ENCODE measurements around the gene PKNOX2.

The PKNOX2 gene

DNA sequence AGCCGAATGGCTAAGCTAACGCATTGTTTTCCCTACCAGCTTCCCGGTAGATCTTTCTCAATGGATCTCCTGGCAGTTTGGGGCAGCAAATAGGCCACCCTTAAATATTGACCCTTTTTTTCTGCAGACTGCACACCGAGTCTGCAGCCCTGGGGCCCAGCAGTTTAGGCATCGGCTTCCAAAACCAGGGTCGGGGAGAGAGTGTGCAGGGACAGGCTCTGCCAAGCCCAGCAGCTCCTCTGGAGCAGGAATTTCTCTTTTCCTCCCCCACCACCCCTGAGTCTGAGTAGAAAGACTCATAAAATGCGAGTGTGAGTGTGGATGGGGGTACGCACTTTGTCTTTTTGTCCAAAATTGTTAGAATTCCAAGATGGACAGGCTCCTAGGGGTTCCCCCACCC lies 218.3 kb downstream of the PKNOX2 start:
- DNase-seq (ENCODE audit: low spot score), result no peak

DNA sequence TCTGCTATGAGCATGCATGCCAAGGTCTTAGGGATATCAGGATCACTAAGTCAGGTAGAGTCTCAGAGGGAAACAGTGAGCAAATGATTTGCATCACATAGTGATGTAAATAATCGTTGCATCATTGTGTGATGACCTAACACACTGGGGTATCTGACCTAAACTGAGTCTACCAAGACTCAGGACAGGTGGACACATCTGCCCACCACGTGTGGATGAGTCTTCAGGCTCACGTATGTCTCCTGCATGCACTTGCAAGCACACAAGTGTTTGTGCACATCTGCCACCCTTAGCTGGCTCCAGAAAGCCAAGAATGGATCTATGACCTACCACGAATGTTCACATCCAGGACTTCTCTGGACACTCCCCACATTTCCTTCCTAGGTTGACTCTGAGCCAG lies 220.3 kb downstream of the PKNOX2 start:
- DNase-seq (ENCODE audit: low spot score), result no peak

DNA sequence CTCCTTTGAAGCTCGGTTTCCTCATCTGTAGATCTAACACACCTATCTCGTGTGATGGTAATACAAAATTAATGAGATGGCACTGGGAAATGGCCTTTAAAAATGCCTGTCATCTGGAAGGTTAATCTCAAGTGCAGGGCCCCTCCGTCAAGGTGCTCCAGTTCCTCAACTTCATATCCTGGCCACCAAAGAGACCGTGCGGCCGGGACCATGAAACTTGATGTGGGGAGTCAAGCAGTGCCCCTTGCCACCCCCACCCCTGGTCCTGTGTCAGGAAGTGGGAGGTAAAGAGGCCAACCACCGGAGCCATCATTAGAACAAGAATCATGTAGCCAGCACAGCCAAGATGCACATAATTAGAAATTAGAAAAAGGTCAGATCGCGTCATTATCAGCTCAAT lies 223.3 kb downstream of the PKNOX2 start:
- no peak for DNase-seq (ENCODE audit: low spot score)

DNA sequence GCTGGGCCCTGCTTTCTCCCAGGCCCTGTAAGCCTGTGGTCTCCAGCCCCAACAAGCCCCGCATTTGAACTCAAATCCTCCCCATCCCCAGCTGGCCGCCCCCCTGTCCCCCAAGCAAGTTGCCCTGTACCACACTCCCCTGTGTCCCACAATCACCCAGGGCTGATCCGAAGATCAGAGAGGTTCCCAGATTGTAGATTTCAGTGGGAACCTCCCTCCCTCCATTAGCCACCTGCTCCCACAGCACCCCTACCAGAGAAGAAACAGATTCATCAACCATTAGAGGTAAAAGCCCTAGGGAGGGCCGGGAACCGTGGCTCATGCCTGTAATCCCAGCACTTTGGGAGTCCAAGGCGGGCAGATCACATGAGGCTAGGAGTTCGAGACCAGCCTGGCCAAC lies 224.1 kb downstream of the PKNOX2 start:
- no peak for DNase-seq (ENCODE audit: low spot score)

DNA sequence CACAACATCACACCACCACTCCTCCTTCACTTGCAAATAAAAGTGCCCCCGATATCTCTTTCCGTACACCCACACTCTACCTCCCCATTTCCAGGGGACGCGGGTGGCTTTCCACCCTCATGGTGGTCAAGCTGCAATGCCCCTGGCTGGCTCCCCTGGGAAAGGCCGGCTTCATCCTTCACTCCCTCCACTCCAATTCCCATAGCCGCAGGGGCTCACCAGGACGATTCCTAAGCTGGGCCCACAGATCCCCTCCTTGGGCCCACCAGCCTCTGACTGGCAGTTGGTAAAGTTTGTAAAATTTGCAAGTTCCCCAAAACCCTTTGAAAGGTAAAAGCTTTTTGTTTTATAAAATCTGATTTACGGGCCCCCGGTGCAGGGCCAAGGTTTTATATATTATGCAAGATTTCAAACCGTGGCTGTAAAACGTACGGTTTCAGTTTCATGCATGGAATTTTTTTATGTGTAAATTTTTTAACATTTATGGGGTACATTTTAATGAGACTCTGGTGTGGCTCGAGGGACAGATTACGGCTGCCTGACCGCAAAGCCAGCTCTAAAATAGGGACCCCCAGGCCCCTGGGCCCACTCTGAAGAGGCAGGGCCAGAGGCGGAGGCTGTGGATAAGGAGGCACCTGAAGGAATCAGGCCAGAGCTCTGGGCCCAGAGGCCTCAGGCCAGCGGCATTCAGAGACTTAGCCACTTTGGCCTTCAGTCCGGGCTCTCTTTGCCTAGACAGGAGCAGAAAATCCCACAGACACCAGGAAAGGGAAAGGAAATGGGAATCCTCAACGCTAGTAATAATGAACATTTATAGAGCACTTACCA lies 225.0 kb downstream of the PKNOX2 start:
- DNase-seq (ENCODE audit: low spot score), result no peak

DNA sequence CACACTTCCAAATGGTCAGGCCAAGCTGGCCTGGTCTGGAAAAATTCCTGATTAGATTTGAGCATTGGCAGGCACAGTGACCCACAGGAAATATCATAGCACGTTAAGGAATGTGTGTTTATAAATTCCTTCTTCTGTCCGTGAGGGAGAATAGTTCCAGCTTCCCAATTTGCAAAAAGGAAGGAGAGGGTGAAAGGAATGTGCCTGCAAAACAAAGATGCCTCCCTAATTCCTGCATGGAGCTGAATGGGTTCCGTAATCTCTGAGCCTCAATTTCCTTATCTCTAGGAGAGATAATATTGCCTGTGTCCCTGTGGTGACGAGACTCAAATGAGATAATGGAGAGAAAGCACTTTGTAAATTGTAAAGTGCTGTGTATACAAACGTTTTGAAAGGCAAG lies 226.4 kb downstream of the PKNOX2 start:
- DNase-seq (ENCODE audit: low spot score), result no peak

DNA sequence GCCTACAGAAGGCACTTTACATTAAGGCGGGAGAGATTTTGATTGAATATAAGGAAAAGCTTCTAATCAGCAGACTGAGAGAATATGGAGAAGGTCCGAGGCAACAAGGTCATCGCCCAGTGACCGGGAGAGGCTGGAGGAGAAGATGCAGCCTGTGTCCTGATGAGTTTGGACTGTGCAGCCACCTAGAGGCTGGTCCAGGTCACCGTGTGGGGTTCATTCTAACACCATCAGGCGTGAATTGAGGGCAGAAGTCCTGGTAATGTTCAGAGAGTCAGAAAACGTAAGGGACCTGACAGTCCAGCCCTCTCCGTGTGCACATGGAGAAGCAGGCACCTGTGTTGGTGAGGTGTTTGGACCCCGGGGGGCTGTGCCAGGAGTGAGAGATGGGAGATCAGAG lies 228.8 kb downstream of the PKNOX2 start:
- DNase-seq (ENCODE audit: low spot score), result no peak

DNA sequence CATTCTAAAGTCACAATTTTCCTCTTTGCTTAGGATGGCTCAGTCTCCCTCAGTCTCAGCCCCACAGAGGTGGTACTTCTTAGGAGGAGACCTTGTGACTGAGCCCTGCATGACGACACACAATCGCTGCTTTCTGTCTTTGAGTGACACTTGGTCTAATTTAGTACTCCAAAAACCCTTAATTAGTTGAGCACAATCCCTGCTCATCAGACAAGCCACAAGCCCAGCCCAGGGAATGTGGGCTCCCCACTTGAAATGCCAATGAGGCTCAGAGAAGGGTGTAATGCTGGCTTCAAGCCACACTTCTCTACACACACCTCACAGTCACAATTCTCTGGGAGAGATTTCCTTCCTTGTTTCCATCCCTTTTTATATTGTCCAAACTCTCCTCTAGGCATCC lies 229.7 kb downstream of the PKNOX2 start:
- no peak for DNase-seq (ENCODE audit: low spot score)

DNA sequence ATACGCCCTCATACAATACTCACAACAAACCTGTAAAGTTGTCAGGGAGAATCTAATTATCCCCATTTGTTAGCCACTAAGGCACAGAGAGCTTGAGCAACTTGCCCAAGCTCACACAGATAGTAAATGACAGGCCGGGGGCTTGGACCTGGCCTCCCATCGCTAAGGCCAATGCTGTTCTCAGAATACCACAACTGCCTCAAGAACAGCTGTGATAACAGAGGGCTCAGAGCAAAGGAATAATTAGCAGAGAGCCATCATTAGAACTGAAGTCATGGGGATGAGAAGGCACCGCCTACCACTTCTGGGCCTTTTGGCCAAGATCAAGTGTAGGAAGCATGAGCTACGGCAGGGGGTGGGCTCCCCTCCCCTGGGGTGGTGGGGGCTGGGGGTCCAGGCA lies 232.9 kb downstream of the PKNOX2 start:
- DNase-seq (ENCODE audit: low spot score), result no peak

DNA sequence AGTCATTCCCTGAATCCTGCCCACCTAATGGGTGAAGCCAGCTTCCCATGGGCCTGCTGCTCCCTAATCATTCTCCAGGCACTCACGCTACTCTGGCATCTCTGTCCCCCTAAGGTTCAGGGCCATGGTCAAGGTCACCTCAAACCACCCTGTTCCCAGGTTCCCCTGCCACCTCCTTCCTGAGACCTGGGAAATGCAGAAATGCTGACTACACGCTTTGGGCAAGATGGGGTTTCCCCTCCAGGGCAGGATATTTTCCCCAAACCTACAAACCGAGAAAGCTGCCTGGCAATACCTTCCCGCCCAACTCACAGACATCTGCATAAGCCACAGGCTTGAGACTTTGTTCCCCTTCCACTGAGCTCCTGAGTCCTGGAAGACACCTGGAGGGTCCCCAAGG lies 233.9 kb downstream of the PKNOX2 start:
- no peak for DNase-seq (ENCODE audit: low spot score)

DNA sequence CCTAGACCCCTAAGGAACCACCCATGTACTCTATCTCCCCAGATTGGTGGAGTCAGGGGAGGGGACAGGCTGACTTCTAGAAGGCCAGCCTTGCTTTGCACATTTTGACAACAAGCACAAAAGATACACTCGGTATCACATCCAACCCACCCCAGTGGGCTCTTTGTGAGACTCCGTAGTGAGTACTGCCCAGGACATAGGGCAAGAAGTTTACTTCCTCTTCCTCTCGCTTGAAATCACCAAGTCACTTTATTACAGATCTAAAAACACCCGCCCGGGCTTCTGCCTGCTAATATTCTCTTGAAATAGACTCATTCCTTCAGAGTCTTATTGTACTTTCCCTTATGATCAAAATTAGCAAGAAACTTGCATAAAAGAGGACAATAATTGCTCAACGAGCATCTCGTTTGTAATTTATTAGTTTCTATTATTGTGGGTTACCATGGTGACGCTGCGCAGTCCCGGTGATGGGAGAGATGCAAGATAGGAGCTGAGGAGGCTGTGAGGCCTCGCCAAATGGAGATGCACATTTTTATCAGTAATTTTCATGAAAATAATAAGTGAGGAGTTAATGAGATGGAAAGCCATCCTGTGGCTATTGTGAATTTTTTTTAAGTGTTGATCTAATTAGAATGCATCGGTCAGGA lies 234.6 kb downstream of the PKNOX2 start:
- no peak for DNase-seq (ENCODE audit: low spot score)

DNA sequence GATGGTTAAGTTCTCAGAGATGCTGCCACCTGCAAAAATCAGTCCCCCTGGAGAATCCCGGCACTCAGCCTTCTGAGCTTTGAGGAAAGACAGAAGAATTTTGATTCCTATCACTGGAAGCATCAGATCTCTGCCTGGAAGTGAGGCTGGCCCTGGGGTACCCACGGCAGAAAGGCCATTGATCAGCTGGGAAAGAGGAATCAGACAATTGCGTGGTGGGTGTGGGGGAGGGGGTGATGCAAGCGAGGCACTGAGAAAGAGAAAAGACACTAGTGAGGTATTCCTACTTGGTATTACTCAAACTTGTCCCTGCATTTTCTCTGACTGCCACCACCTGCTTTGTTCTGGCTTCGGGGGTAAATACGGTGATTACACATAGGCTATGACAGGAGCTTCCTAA lies 235.4 kb downstream of the PKNOX2 start:
- DNase-seq (ENCODE audit: low spot score), result no peak

DNA sequence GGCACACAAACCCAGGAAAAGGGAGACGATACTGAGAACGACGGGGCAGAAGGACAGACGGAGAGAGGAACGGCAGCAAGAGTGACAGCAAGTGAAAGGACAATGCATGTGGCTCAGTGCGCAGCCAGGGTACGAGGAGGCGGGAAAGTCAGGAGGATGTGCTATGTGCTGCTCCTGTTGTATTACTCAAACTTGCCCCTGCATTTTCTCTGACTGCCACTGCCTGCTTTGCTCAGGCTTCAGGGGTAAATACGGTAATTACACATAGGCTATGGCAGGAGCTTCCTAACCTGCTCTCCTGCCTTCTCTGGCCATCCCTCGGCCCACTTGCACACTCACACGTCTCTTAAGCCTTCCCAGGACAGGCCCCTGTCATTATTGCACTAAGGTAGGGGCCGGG lies 236.7 kb downstream of the PKNOX2 start:
- DNase-seq (ENCODE audit: low spot score), result no peak

DNA sequence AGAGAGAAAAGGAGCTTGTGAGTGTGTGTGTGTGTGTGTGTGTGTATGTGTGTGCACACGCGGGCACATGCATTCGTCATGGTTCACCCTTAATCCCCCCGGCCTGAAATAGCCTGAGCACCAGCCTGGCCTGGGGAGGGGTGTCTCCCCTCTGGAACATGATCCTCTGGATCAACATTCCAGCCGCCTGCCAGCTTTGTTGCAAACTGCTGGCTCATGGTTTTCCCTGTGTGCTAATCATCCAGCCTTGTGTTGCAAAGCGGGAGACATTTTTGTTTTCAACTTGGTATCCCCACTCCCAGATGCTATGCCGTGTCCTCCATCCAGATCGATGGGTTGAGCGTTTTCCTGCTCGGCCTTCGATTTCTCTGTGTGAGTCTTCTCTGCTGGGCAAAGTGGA lies 237.2 kb downstream of the PKNOX2 start:
- DNase-seq (ENCODE audit: low spot score), result no peak

DNA sequence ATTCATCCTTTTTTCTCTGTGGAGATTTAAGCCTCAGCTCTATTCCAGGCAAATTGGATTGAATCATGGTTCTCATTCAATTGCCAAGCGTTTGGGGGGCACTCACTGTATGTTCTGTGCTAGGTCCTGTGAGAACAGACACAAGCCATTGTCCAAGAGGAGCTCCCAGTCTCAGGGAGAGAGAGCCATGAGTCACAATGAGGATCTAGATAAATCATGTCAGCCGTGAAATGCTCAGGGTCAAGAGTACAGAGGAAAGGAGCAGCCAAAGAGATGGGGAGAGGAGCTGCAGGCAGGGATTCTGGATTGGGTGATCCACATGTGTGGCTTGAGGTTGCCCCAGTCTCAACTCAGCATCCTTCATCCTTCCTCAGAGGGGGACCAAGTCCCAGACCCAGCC lies 237.9 kb downstream of the PKNOX2 start:
- no peak for DNase-seq (ENCODE audit: low spot score)

DNA sequence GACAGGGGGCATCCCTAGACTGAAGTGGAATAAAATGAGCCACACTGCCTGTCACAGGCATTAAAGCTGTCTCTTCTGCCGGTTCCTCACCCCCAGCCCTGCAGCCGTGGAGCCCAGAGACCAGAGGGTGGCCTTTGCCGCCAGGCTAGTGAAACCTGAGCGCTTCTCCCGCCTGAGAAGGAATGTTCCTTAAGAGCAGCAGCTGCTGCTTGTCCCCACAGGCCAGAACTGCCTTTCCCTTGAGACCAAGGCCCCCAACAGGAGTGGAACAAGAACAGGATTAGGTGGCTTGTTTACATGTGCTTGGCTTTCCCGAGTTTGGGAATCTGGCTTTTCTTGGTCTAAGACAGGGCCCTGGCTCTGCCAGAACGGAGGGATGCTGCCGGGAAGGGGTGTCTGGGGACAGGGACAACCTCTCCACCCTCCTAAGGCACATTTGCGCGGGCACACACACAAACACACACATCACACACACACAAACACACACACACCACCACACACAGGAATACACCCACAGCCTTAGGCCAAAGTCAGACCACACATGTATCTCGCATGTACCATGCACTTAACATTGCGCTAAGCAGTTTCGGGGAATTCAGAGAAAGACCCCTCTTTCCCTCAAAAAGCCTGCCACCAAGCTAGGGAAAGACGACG lies 239.7 kb downstream of the PKNOX2 start:
- no peak for DNase-seq (ENCODE audit: low spot score)

DNA sequence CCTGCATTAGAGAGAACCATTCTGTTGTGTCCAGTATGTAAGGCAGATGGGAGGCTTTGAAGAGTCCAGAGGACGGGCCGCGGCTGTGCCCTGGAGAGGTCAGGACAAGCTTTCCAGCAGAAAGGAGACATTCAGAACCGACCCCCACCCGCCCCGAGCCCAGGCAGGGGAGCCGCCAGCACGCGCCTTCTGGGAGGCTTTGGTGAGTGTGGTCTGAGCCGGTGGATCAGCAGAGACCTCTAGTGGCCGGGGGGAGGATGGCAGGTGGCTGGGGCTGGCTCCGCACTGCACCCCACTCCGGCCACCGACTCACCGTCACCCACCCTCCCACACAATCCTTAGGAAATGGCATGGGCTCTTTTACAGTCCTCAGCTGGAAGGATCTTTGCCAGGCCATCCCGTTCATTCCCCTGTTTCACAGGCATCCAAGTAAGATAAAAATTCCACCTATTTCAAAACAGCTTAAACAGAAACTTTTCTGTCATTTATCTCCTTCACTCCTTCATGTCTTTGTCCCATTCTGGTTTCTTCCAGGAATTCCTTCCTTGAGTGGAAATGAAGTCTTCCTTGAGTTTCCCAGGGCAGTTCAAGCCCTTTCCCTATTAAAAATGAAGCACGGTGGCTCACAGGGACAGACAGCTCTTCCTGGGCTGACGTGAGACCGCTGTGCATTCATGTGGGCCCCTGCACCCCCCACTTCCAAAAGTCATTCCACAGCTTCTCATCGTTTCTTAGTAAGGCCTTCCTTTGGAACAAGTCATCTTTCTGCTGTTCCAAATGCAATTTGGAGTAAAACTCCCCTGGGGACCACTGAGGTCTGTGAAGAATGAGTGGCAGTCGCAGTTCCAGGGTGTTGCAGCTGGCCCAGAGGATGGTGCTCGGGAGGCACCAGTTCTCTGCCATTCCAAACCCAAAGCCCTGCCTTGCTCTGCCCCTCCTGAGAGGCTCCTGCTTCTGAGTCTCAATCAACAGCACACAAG lies 240.6 kb downstream of the PKNOX2 start:
- DNase-seq (ENCODE audit: low spot score), result peak; percentile 56

DNA sequence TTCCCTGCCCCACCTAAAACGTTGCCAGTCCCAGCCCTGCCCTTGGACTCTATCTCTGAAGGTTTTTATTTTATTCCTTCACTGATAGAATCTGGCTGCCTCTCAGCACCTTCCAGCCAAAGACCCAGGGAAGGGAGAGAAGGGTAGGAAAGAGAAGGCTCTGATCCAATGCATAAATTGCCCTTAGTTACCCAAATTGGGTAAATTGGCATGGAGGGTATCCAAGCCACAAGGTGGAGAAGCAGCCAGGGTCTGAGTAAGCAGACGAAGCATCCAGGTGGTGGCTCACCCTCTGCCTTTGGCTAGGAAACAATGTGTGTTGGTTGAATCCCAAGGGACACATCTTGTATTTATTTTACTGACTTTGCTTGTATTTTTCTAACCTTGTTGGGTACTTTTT lies 242.5 kb downstream of the PKNOX2 start:
- no peak for DNase-seq (ENCODE audit: low spot score)

DNA sequence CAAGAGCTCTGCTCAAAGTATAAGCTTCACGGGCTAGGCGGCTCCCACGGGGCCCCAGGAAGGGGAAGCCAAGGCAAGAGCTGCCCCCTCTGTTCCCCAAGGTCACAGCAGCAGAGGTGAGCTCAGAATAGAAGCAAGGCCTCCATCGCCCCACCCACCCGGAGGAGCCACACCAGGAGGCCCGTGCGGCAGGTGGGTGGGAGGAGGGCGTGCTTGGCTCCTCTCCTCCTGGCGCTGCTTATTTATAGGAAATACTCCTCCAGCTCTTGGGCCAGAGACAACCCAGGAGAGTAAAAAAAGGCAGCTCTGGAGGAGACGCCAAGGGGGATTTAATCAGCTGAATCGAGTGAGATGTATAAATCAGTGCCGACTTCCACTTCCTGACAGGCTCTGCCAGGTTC lies 243.8 kb downstream of the PKNOX2 start:
- DNase-seq (ENCODE audit: low spot score), result no peak

DNA sequence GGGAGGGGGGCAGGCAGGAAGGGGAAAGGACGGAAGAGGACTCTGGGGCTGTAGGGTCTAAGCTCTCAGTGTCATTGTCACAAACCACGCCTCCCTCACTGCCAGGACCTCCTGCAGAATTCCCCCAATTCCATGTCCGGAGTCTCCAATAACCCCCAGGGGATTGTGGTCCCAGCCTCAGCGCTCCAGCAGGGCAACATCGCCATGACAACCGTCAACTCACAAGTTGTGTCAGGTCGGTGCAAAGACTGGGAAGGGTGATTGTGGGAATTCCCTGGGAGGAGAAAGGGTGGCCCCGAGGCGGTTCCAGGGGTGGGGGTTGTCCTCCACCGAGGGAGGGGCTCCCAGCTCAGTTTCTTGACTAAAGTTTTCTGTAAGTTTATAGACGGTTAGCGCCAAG lies 245.5 kb downstream of the PKNOX2 start:
- no peak for DNase-seq (ENCODE audit: low spot score)

DNA sequence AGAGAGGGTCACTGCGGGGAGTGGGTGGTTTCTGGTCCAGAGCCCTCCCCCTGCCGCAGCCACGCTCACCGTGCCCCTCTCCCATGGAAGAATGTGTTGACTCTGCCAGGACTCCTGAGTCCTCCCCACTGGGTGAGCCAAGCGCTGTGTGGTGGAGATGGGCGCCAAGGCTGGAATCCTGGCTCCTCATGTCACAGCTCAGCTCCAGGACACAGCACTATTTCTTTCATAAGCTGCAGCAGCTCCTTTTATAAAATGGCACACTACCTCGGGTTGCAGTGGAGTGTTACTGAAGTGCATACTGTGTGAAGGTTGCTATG lies 247.6 kb downstream of the PKNOX2 start:
- DNase-seq (ENCODE audit: low spot score), result no peak

DNA sequence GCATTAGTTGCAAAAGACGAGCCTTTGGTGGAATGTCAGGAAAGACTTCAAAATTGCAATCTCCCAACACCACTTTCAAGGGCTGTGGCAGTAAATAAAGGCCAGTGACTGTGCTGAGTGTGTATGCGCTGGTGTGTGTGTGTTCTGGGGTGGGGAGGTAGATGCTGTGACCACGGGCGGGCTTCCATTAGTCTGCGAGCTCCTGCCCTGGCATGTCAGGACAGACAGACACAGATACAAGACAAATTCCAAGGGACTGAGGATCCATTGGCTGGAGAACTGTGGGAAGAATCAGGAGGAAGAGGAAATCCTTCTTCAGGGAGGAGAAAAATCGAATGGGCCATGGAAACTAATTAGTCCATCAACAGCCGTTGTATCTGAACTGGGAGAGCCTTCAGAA lies 248.0 kb downstream of the PKNOX2 start:
- DNase-seq (ENCODE audit: low spot score), result no peak

All from CD4-positive, alpha-beta T cell treated with Interleukin-6 at 100 ng/mL for 8 hours (primary cell).